NCI-H128 (cell line): Measurements from ENCODE around the gene GTF3C2.
"Not testable (repeated sequence)": the region's sequence is repeated elsewhere in the genome, so short reads cannot be mapped to it uniquely, and the experiment has no call there.

Source experiments
- DNase-seq: peaks from one replicate; lab custom pipeline; 2025; ENCODE audit not compliant: unreplicated experiment; lab: John Stamatoyannopoulos, UW

GTF3C2 gene

DNA sequence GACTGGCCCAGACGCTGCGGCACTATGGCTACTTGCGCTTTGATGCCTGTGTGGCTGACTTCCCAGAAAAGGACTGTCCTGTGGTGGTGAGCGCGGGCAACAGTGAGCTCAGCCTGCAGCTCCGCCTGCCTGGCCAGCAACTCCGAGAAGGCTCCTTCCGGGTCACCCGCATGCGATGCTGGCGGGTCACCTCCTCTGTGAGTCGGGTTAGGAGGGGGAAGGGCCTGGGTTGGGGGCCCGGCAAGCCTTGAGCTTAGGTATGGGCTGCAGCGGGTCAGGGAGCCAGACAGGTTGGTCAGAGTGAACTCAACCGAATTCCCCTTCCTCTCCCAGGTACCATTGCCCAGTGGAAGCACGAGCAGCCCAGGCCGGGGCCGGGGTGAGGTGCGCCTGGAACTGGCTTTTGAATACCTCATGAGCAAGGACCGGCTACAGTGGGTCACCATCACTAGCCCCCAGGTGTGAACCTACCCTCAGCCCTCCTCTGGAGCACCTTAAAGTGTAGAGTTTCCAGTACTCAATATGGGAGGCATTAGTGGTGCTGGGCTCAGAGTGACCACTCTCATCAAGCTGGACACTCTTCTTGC is 19.0 kb upstream of the GTF3C2 start:
- DNase-seq: no peak

DNA sequence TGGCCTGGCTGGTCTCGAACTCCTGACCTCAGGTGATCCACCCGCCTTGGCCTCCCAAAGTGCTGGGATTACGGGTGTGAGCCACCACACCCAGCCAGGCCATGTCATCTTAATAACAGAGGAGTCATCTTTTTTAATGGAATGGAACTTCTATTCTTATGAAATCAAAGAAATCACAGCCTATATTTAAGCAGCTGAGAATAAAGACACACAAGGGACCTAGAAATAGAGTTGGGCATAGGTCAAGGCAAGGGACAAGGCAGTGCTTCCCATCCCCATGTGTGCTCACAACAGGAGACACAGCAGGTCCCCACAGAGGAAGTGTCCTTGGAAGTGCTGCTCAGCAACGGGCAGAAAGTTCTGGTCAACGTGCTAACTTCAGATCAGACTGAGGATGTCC is 17.0 kb upstream of the GTF3C2 start:
- DNase-seq: no peak

DNA sequence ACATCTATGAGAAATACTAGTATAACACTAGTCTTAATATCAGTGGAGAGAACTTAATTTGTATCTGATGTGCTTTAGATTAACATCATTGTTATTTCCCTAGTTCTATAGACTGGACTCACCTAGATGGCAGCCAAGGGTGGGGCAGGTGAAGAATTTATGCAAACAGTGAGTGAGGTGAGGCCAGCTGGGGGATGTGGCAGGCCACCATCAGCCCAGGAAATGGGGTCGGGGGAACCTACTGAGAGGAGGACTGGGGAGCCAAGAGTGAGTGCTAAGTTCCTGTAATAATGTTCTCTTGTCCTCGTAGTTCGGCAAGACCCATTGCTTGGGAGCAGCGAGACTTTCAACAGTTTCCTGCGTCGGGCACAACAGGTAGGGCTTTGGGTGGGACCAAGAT is 16.4 kb upstream of the GTF3C2 start:
- no peak for DNase-seq

DNA sequence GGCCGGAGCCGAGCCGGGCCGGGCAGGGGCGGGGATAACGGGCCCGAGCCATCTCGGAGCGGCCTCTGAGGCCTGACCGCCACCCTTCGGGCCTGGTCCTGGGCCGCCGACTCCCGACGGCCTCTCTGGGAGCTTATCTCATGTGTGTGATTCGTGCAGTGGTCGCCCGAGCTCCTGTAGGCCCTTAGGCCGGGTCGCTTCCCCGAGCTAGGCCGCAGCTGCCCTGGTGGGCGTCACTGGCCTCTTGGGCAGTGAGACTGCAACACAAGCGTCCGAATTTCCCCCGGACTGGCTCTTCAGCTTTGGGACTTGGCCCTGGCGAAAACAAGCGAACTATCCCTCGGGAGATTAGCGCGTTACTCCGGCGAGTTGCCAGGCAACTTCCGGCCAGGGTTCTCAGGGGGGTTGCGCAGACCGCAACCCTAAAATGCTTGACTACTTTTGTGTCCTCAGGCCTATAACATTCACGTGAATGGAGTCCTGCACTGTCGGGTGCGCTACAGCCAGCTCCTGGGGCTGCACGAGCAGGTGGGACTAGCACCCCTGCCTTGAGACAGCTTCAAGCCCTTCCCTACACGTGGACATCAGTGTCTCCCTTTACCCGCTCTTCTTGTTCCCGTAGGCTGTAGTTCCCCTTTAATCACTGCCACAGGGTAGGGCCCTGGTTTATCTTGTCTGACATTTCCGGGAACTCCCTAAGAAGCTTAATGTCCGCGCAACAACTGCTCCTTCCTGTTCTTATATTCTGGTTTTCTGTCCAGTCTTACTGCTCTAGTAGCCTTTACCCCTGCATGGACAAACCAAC is 14.5 kb upstream of the GTF3C2 start:
- no peak for DNase-seq

GRCh38 chr2:27370026-27370815 is 13.7 kb upstream of the GTF3C2 start, which contains the start of the genes EIF2B4 and SNX17:
Gene EIF2B4, minus strand, starts transcription at chr2:27370338. Its CDS starts 24 bp downstream, at chr2:27370314.
Gene SNX17, plus strand, starts transcription at chr2:27370616. Its CDS starts 128 bp downstream, at chr2:27370744.
- peak; percentile 98 for DNase-seq

- DNase-seq: peak; percentile 19
These were observed 13.0 kb upstream of the GTF3C2 start for GRCh38 chr2:27369471-27370025.

GRCh38 chr2:27363933-27364332 is 7.4 kb upstream of the GTF3C2 start:
- DNase-seq: no peak

- DNase-seq: no peak
These were observed 6.3 kb upstream of the GTF3C2 start for GRCh38 chr2:27362678-27363420.

- DNase-seq: no peak
These were observed 545 bp downstream of the GTF3C2 start for GRCh38 chr2:27356056-27356381.

DNA sequence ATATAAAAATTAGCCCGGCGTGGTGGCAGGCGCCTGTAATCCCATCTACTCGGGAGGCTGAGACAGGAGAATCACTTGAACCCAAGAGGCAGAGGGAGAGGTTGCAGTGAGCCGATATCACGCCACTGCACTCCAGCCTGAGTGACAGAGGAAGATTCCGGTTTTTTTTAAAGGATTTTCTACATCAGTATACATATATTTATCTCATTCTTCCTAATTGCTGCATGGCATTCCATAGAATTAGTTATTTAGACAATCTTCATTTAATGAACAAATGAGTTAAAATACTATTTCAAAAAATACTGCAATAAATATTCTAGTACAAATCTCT is 2.0 kb downstream of the GTF3C2 start:
- DNase-seq: no peak

- DNase-seq: no peak
These were observed 2.6 kb downstream of the GTF3C2 start for GRCh38 chr2:27353762-27354596.

DNA sequence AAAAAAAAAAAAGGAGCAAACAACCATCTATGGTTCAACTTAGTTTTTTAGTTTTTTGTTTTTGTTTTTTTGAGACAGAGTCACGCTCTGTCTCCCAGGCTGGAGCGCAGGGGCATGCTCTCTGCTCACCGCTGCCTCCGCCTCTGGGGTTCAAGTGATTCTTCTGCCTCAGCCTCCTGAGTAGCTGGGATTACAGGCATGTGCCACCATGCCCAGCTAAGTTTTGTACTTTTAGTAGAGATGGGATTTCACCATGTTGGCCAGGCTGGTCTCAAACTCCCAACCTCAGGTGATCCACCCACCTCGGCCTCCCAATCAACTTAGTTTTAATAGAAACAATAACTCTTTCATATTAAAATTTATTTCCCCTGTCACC is 3.2 kb downstream of the GTF3C2 start:
- DNase-seq: not testable (repeated sequence)

DNA sequence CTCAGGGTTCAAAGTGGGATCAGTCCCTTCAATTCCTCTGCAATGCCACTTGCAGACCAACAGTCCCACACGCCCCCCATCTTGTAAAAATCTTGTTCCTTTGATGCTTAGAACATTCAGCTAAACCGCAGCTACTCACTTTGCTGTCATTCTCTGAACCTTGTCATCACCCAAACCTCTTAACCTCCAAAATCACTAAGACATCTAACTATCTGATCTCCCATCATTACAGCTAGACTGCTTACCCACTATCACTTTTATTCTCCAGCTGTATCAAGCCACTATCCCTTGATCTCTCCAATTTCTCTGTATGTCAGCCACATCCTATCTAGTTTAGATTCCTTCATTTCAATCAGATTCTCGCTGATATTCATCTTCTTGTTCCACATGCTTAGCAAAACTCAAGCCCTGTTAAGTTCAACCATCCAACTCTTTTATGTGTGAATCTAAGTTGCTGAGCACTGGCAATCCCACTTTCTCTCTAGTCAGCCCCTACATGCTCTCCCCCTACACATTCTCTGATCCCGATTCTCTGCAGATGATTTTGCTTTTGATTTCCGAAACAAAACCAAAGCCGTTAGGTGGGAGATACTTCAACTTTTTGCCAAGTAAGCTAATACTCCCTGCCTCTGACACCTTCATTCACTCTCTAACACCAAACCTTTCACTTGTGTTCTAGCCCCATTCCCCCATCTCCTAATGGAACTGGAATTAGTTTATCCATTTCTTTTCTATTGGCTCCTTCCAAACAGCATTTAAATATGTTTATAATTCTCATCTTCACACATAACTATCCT is 4.6 kb downstream of the GTF3C2 start:
- DNase-seq: no peak

DNA sequence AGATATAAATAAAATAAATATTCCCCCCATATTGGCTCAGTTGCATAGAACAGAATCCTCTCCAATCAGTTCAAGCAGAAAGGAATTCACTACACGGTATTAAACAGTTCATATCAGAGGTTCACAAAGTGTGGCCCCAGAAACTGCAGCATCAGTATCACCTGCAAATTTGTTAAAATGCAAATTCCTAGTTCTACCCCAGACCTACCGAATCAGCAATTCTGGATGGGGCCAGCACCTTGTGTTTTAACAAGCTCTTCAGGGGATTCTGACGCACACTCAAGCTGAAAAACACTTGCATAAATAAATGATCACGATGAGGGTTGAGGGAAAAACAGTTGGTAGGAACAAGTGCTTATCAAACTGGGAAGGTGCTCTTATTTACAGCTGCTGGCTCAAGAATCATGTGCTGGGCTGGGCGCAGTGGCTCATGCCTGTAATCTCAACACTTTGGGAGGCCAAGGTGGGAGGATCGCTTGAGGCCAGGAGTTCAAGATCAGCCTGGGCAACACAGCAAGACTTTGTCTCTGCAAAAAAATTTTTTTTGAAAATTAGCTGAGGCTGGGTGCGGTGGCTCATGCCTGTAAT is 6.4 kb downstream of the GTF3C2 start:
- DNase-seq: no peak

DNA sequence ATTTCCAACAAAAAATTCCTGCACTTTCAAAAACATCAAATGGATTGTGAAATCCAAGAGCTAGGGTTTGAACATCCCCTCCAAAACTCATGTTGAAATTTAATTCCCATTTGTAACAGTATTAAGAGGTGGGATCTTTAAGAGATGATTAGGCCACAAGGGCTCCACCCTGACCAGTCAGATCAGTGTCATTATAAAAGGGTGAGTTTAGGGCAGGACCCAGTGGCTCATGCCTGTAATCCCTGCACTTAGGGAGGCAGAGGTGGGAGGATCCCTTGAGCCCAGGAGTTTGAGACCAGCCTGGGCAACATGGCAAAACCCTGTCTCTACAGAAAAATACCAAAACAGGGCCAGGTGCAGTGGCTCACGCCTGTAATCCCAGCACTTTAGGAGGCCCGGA is 8.9 kb downstream of the GTF3C2 start:
- DNase-seq: no peak

DNA sequence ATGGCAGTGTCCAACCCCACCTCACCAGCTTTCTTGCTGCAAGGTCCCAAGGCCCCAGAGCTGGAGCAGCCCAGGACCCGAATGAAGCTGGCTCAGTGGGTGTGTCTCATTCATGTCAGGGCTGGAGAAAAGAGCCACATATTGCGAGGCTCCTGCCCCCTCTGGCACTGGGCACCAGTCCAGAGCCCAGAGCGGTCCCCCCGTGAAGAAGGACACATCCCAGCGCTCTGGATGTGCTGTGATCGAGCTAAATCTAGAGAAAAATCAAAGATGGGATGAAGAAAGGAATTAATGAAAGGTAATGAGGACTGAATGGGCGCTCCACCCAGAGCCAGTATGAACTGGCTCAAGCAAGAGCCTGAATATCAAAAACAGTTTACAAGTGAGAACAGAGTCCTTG is 20.4 kb downstream of the GTF3C2 start:
- no peak for DNase-seq

GRCh38 chr2:27335311-27335710 is 21.3 kb downstream of the GTF3C2 start:
- no peak for DNase-seq

DNA sequence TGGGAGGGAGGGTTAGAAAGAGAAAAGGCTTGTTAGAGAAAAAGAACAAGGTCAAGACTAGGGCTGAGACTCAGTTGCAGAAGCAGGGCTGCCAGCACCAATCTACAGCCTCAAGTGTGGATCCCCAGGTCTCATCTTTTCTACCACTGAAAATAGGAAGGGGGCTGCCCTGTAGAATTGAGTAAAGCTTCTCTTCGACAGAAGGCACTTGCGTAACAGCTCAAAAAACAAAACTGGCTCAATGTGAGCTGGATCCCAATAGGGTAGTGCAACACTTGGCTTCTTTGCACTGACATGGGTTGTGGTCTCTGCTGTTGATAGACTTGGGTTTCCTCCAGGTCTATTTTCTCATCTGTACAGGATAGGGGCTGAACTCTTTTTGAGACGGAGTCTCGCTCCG is 31.8 kb downstream of the GTF3C2 start:
- DNase-seq: no peak
